ENCODE results near the gene PRKAG2. TPM values are rescaled to one million over a fixed set of nuclear protein-coding genes. Genes with fewer than 3 reads are reported as not detected.

Gene PRKAG2
- total and polyA plus RNA-seq, 2 of the 8 experiments (the other 6 are each of a cell fraction or from before 2014, with no cell fraction given) = 7.5 to 18.1 TPM

DNA sequence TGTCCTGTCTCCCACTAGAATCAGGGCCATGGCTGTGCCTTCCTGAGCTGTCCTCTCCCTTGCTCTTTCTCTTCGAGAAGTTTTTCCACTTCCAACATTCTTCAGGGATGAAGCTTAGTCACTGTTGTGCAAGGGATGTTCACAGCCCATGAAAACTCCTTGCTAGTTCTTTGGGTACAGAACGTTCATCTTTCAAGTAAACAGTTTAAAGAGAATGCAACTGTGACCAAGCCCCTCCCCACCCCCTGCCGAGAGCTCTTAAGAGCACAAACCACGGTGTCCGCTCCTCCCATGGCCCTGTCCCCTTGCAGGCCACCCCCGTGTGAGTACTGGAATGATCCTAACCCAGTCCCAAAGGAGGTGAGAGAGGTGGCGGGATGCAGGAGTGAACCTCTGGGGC, 196.1 kb downstream of the PRKAG2 start:
- POLR2A ChIA-PET (ENCODE audit: partially characterized antibody) = no interaction called here
- Histone ChIP-seq H4K5ac (ENCODE audit: insufficient read length, low read depth, low read length) (no peak overlapping the region), H3K14ac (ENCODE audit: insufficient read length) (no peak overlapping the region), H2BK5ac (ENCODE audit: low read depth, low read length) (no peak overlapping the region), H3K79me2 (ENCODE audit: control insufficient read depth in 1 of 2, insufficient read depth in 2 of 2, low read length in 2 of 2) (no peaks in the 10 kb centered on the region), H3K27me3 (replicated peaks in 1 of 4; ENCODE audit: control insufficient read depth in 3 of 4, extremely low read depth in 1 of 4, insufficient read depth in 3 of 4, low read length in 3 of 4) (no peaks in the 10 kb centered on the region), H2BK15ac (ENCODE audit: low read length) (no peak overlapping the region), H3K27ac (ENCODE audit: low read depth, low read length) (no peak overlapping the region), H2BK12ac (ENCODE audit: low read depth, low read length) (no peak overlapping the region), H2AK5ac (ENCODE audit: low read depth, low read length) (no peak overlapping the region), H2BK20ac (ENCODE audit: low read length) (no peak overlapping the region), H4K20me1 (replicated peaks in 1 of 2; ENCODE audit: control insufficient read depth in 1 of 2, insufficient read depth in 2 of 2, low read length in 2 of 2) (no peaks in the 10 kb centered on the region), H3K9ac (replicated peaks in 1 of 4; ENCODE audit: extremely low read depth in 1 of 4, low read depth in 3 of 4, low read length in 3 of 4) (no peak overlapping the region), H2BK120ac (replicated peaks; ENCODE audit: low read depth, low read length) (no peak overlapping the region), H4K8ac (ENCODE audit: extremely low read depth, insufficient read depth, low read length) (no peak overlapping the region), H3K18ac (ENCODE audit: extremely low read depth, low read length) (no peak overlapping the region), H3K36me3 (ENCODE audit: control insufficient read depth in 2 of 4, insufficient read depth in 4 of 4, low read length in 3 of 4) (no peaks in the 10 kb centered on the region), H3K23ac (ENCODE audit: insufficient read length) (no peak overlapping the region), H3K4ac (replicated peaks; ENCODE audit: insufficient read length, low read depth, low read length) (no peak overlapping the region), H3K56ac (replicated peaks; ENCODE audit: insufficient read length, low read depth, low read length) (no peak overlapping the region), H3K9me3 (ENCODE audit: insufficient read depth in 2 of 2, low read depth in 1 of 2, low read length in 1 of 2) (no peaks in the 10 kb centered on the region), H3K4me1 (replicated peaks in 1 of 4; ENCODE audit: control insufficient read depth in 3 of 4, insufficient read depth in 4 of 4, low read length in 3 of 4) (no peaks in the 10 kb centered on the region), H3K79me1 (ENCODE audit: low read depth, low read length) (no peaks in the 10 kb centered on the region), H3K23me2 (ENCODE audit: low read depth, low read length) (no peaks in the 10 kb centered on the region), H2AFZ (ENCODE audit: low read length) (no peak overlapping the region), H3K4me2 (ENCODE audit: insufficient read depth in 1 of 2, low read depth in 2 of 2, low read length in 2 of 2) (no peak overlapping the region), H4K91ac (replicated peaks; ENCODE audit: insufficient read length, low read length) (no peak overlapping the region), H3K4me3 (ENCODE audit: extremely low read depth in 1 of 4, insufficient read depth in 2 of 4, low read depth in 3 of 4, low read length in 4 of 4) (no peak overlapping the region)
- no peak for FAIRE-seq
- CTCF ChIA-PET (ENCODE audit: partially characterized antibody) = interaction anchor here (0.7 to 2.0 kb wide), 6 partner anchors 16 to 501 kb away, joined by 3 to 8 read pairs (median 4); no protein-coding TSS in a partner anchor
- no peak for DNase-seq (ENCODE audit: low read depth in 1 of 2, low spot score in 2 of 2)
- TF ChIP-seq, protein P1, sequence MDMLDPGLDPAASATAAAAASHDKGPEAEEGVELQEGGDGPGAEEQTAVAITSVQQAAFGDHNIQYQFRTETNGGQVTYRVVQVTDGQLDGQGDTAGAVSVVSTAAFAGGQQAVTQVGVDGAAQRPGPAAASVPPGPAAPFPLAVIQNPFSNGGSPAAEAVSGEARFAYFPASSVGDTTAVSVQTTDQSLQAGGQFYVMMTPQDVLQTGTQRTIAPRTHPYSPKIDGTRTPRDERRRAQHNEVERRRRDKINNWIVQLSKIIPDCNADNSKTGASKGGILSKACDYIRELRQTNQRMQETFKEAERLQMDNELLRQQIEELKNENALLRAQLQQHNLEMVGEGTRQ (IDR thresholded peaks at IDR 0.05; ENCODE audit: low read length) = no peak
- TF ChIP-seq ZNF274 (IDR thresholded peaks at IDR 0.05; ENCODE audit: borderline replicate concordance, extremely low read depth, low read length) (no peak), HDAC6 (IDR thresholded peaks at IDR 0.05; ENCODE audit: low read depth, low read length) (no peak), SRF (IDR thresholded peaks at IDR 0.05; ENCODE audit: low read depth, low read length) (no peak), MAFK (IDR thresholded peaks at IDR 0.05; ENCODE audit: low read depth, low read length) (no peak), CHD2 (IDR thresholded peaks at IDR 0.05; ENCODE audit: low read length) (no peak)
- 92% methylated on average over 7 of the region's 7 CpGs; no CpG with 5 or more reads in 1 of the 2 experiments for WGBS, 2 experiments (ENCODE audit: extremely low coverage in 1 of 2, insufficient coverage in 1 of 2, insufficient read length in 1 of 2, insufficient replicate concordance in 2 of 2, low coverage in 1 of 2, low lambda C conversion rate in 2 of 2, missing lambda C conversion rate in 1 of 2)

All from H1 (cell line).